B cell (primary cell): ENCODE results near the gene CCDC141.

ENCODE experiments used
- EZH2 ChIP-seq: IDR thresholded peaks from 2 replicates; pipeline ENCODE4 v1.6.1; 2012; ENCODE audit warnings: borderline replicate concordance, low read depth, mild to moderate bottlenecking, moderate library complexity, low read length; ENCODE audit not compliant: insufficient read depth, poor library complexity, severe bottlenecking
- TF ChIP-seq, protein P1 (sequence below): fragments of 200-600 bp; IDR thresholded peaks from one replicate; pipeline ENCODE4 v1.8.0; 2022; ENCODE audit warnings: antibody characterized with exemption, mild to moderate bottlenecking

GRCh38 chr2:178870703-178871102, 179.2 kb downstream of the CCDC141 start:
- TF ChIP-seq EZH2: no peak
- TF ChIP-seq, protein P1, sequence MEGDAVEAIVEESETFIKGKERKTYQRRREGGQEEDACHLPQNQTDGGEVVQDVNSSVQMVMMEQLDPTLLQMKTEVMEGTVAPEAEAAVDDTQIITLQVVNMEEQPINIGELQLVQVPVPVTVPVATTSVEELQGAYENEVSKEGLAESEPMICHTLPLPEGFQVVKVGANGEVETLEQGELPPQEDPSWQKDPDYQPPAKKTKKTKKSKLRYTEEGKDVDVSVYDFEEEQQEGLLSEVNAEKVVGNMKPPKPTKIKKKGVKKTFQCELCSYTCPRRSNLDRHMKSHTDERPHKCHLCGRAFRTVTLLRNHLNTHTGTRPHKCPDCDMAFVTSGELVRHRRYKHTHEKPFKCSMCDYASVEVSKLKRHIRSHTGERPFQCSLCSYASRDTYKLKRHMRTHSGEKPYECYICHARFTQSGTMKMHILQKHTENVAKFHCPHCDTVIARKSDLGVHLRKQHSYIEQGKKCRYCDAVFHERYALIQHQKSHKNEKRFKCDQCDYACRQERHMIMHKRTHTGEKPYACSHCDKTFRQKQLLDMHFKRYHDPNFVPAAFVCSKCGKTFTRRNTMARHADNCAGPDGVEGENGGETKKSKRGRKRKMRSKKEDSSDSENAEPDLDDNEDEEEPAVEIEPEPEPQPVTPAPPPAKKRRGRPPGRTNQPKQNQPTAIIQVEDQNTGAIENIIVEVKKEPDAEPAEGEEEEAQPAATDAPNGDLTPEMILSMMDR: no peak
